Measurements from ENCODE around the gene SLC45A3.

The SLC45A3 gene

GRCh38 chr1:205613854-205614412 is 66.4 kb downstream of the SLC45A3 start:
- H3K4me3 ChIP-seq (ENCODE audit: low read depth, low read length): no peak overlapping the region
- DNase-seq (ENCODE audit: low read depth, low spot score): no peak
- in situ Hi-C loops (cut with HindIII; ENCODE audit: low sequenced_read_pairs): no loop called here
- no peak for TF ChIP-seq CTCF (IDR thresholded peaks at IDR 0.05; ENCODE audit: low read depth, low read length)

- no peak for TF ChIP-seq CTCF (IDR thresholded peaks at IDR 0.05; ENCODE audit: low read depth, low read length)
- H3K4me3 ChIP-seq (ENCODE audit: low read depth, low read length): no peak overlapping the region
- in situ Hi-C loops (cut with HindIII; ENCODE audit: low sequenced_read_pairs): no loop called here
- DNase-seq (ENCODE audit: low read depth, low spot score): no peak
Measured at GRCh38 chr1:205612556-205612955, 67.8 kb downstream of the SLC45A3 start.

GRCh38 chr1:205612104-205612503 is 68.2 kb downstream of the SLC45A3 start:
- in situ Hi-C loops (cut with HindIII; ENCODE audit: low sequenced_read_pairs): no loop called here
- H3K4me3 ChIP-seq (ENCODE audit: low read depth, low read length): no peak overlapping the region
- no peak for DNase-seq (ENCODE audit: low read depth, low spot score)
- no peak for TF ChIP-seq CTCF (IDR thresholded peaks at IDR 0.05; ENCODE audit: low read depth, low read length)

- no peak for DNase-seq (ENCODE audit: low read depth, low spot score)
- in situ Hi-C loops (cut with HindIII; ENCODE audit: low sequenced_read_pairs): no loop called here
- TF ChIP-seq CTCF (IDR thresholded peaks at IDR 0.05; ENCODE audit: low read depth, low read length): no peak
- H3K4me3 ChIP-seq (ENCODE audit: low read depth, low read length): no peak overlapping the region
Measured at GRCh38 chr1:205610901-205611466, 69.3 kb downstream of the SLC45A3 start.

- DNase-seq (ENCODE audit: low read depth, low spot score): peak; percentile 59
- no peak for TF ChIP-seq CTCF (IDR thresholded peaks at IDR 0.05; ENCODE audit: low read depth, low read length)
- in situ Hi-C loops (cut with HindIII; ENCODE audit: low sequenced_read_pairs): no loop called here
- H3K4me3 ChIP-seq (ENCODE audit: low read depth, low read length): no peak overlapping the region
Measured at GRCh38 chr1:205610036-205610435, 70.3 kb downstream of the SLC45A3 start.

Measured in astrocyte of the spinal cord (primary cell).